Smooth muscle cell of the umbilical artery (primary cell): Measurements from ENCODE around the gene LENG8. TPM values are rescaled to one million over a fixed set of nuclear protein-coding genes. Genes with fewer than 3 reads are reported as not detected.

Source experiments
- total RNA-seq: library from RNA; depleted of rRNA; stranded (reverse); fragments of >200 nt; gene quantifications from 2 replicates; pipeline ENCODE4 v1.2.3, GENCODE V29; 2014

Gene LENG8
- total RNA-seq, result 42.2 and 107 TPM in 2 replicates

GRCh38 chr19:54448774-54449700 lies at the start of gene LENG8:
LENG8 (plus strand) TSS chr19:54449199; CDS start chr19:54451345, 2,146 bp downstream.

GRCh38 chr19:54415208-54415900 lies 33.6 kb upstream of the LENG8 start, which contains the start of gene TTYH1:
TTYH1 (plus strand) TSS chr19:54415464; CDS start chr19:54415553, 89 bp downstream.

GRCh38 chr19:54463531-54464043 lies 14.6 kb downstream of the LENG8 start, which contains the start of gene LENG9:
LENG9 (minus strand) TSS chr19:54463778; CDS start chr19:54463526, 252 bp downstream.

GRCh38 chr19:54473071-54473891 lies 24.3 kb downstream of the LENG8 start, which contains the start of gene CDC42EP5:
CDC42EP5 (minus strand) TSS chr19:54473296; CDS start chr19:54465547, 7,749 bp downstream.

DNA sequence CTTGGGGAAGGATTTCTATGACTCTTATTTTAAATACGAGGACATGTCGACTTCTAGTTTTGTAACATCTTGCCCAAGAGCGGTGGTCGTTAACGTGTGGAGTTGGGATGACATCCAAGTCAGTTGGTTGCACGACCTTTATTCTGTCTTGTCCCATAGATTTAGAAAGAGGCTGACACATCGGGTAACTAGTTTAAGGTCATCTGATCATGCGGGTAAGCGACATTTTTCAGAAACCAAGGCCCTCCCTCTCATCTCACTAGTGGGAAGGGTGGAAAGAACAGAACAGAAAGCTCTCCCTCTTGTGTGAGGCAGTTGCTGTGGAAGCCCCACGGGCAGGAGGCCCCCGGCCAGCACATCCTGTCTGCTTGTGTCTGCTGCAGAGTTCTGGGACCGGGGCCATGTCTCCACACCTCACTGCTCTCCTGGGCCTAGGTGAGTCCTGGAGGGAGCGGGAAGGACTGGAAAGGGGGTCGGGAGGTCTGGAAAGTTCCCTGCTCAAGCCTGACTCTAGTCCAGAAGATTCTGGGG lies 53.6 kb downstream of the LENG8 start, which contains the start of gene LAIR2:
LAIR2 (plus strand) TSS at position 314 of the 531 bp plus-strand sequence; CDS start at position 402, 88 bp downstream.

Other genes with a start within 250 kb of the LENG8 start
- gene RPS9, start 248.3 kb upstream of the LENG8 start, total RNA-seq, result 753 and 1,564 TPM in 2 replicates
- gene LILRB3, start 226.2 kb upstream of the LENG8 start, total RNA-seq, result not detected in 2 replicates
- not detected in 2 replicates for gene LILRA6, start 206.4 kb upstream of the LENG8 start, total RNA-seq
- gene LILRB5, start 191.9 kb upstream of the LENG8 start, total RNA-seq, result not detected in 2 replicates
- gene LILRB2, start 168.1 kb upstream of the LENG8 start, total RNA-seq, result not detected in 2 replicates
- not detected in 2 replicates for gene LILRA5, start 136.0 kb upstream of the LENG8 start, total RNA-seq
- not detected in 2 replicates for gene LILRA4, start 110.0 kb upstream of the LENG8 start, total RNA-seq
- gene LAIR1, start 84.3 kb upstream of the LENG8 start, total RNA-seq, result not detected in 2 replicates
- gene TTYH1, start 33.7 kb upstream of the LENG8 start, total RNA-seq, result not detected in 2 replicates
- 7.3 and 9.8 TPM in 2 replicates for gene LENG9, start 14.6 kb downstream of the LENG8 start, total RNA-seq
- gene CDC42EP5, start 24.1 kb downstream of the LENG8 start, total RNA-seq, result 7.8 and 11.3 TPM in 2 replicates
- not detected in 2 replicates for gene LAIR2, start 53.6 kb downstream of the LENG8 start, total RNA-seq
- gene LILRA2, start 124.6 kb downstream of the LENG8 start, total RNA-seq, result not detected in 2 replicates
- gene LILRA1, start 144.4 kb downstream of the LENG8 start, total RNA-seq, result not detected in 2 replicates
- not detected in 2 replicates for gene LILRB1, start 181.3 kb downstream of the LENG8 start, total RNA-seq
- not detected in 2 replicates for gene LILRB4, start 213.8 kb downstream of the LENG8 start, total RNA-seq